Lower leg skin (tissue), 4 donors: Measurements from ENCODE around the gene HSPB9. TPM values are rescaled to one million over a fixed set of nuclear protein-coding genes. Genes with fewer than 3 reads are reported as not detected.

Source experiments
- DNase-seq, 2 donors: peaks; one replicate each; pipeline ENCODE4 v3.0.0-alpha.2; 2019; ENCODE audit warnings: low spot score in 2 of 2
- H3K4me3 ChIP-seq: fragments of 200-600 bp; sonication (generic); 2 replicates; pipeline ENCODE4 v1.5.1; 2017; ENCODE audit warnings: mild to moderate bottlenecking, low read depth; ENCODE audit not compliant: poor library complexity, severe bottlenecking
- CTCF ChIP-seq, 3 donors: fragments of 450-650 bp; IDR thresholded peaks; one replicate each; pipeline ENCODE4 v1.5.1; 2016; ENCODE audit warnings: antibody characterized with exemption in 3 of 3, mild to moderate bottlenecking in 3 of 3, moderate library complexity in 2 of 3
- POLR2A ChIP-seq, 2 donors: fragments of 450-650 bp; IDR thresholded peaks; one replicate each; pipeline ENCODE4 v1.6.1; 2016 to 2017; ENCODE audit warnings: antibody characterized with exemption in 2 of 2, mild to moderate bottlenecking in 1 of 2, moderate library complexity in 1 of 2
- WGBS, 2 donors: methylation state at CpG; one replicate each; pipeline ENCODE4 v1.1.5; 2018; 5-methylcytosine and 5-hydroxymethylcytosine counted together
- intact Hi-C: fragments of 100-400 bp; cut with DNase I; formaldehyde crosslinking; loops from one replicate; pipeline ENCODE4 v1.15.0; 2023; ENCODE audit warnings: low total_unique reads
- total RNA-seq, 4 donors: library from RNA; depleted of rRNA; stranded (reverse); fragments of >200 nt; gene quantifications; one replicate each; pipeline ENCODE4 v1.1.0, GENCODE V29; 2016

The HSPB9 gene
- total RNA-seq, 4 donors from 2014 or later = 0.23 TPM; not detected in 3

GRCh38 chr17:42120770-42121769, 1.5 kb upstream of the HSPB9 start, which contains the start of gene KAT2A:
Gene KAT2A, minus strand, starts transcription at chr17:42121367. Its CDS starts 63 bp downstream, at chr17:42121304.
- intact Hi-C loops = no loop called here
- DNase-seq = peak; percentile 73 to 95
- TF ChIP-seq CTCF (IDR thresholded peaks at IDR 0.05) (no peak), POLR2A (IDR thresholded peaks at IDR 0.05) (no peak)
- WGBS, 2 donors = 15 to 19% methylated on average over 17 to 19 of the region's 57 CpGs
- H3K4me3 ChIP-seq = peak within 1 kb of the TSS; percentile 62

- 94% methylated on average over 3 of the region's 3 CpGs for WGBS, 2 donors
- DNase-seq = no peak
- H3K4me3 ChIP-seq = no peak overlapping the region
- no peak for TF ChIP-seq CTCF (IDR thresholded peaks at IDR 0.05)
- no peak for TF ChIP-seq POLR2A (IDR thresholded peaks at IDR 0.05)
- intact Hi-C loops = no loop called here
These were observed 1.7 kb downstream of the HSPB9 start for GRCh38 chr17:42124256-42124655.

GRCh38 chr17:42125565-42125964, 3.0 kb downstream of the HSPB9 start:
- intact Hi-C loops = no loop called here
- TF ChIP-seq CTCF (IDR thresholded peaks at IDR 0.05) (no peak), POLR2A (IDR thresholded peaks at IDR 0.05) (no peak)
- WGBS, 2 donors = 83 to 84% methylated on average over 12 of the region's 12 CpGs
- H3K4me3 ChIP-seq = no peak overlapping the region
- no peak for DNase-seq

DNA sequence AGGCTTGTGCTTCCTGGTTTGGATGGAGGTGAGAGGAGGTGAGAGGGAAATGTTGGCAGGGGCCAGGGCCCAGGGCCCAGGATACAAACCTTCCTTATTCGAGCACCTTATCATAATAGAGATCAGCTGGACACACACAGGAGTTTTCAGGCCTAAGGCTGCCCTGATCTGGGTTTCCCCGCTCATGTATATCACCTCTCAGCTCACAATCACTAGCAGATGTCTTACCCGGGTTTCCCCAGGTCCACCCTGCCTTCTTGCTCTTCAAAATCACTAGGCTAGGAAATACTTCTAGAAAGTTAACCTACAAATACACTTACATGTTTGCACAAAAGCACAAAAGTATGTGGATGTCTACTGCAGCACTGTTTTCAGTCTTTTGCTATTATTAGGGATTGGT, 4.2 kb downstream of the HSPB9 start:
- H3K4me3 ChIP-seq = no peak overlapping the region
- TF ChIP-seq POLR2A (IDR thresholded peaks at IDR 0.05) = no peak
- no peak for TF ChIP-seq CTCF (IDR thresholded peaks at IDR 0.05)
- intact Hi-C loops = no loop called here
- 66 to 70% methylated on average over 3 of the region's 3 CpGs for WGBS, 2 donors
- DNase-seq = no peak

- no peak for DNase-seq
- 90 to 96% methylated on average over 6 of the region's 6 CpGs for WGBS, 2 donors
- no peak overlapping the region for H3K4me3 ChIP-seq
- TF ChIP-seq CTCF (IDR thresholded peaks at IDR 0.05) = no peak
- no peak for TF ChIP-seq POLR2A (IDR thresholded peaks at IDR 0.05)
- intact Hi-C loops = no loop called here
These were observed 4.8 kb downstream of the HSPB9 start for GRCh38 chr17:42127414-42127813.
